G401 (cell line): ENCODE data around the gene BTBD6. TPM values are rescaled to one million over a fixed set of nuclear protein-coding genes. Genes with fewer than 3 reads are reported as not detected.

Experiments
- DNase-seq: peaks from one replicate; pipeline ENCODE4 v3.0.0-alpha.2; 2015; ENCODE audit warnings: low spot score
- in situ Hi-C: cut with HindIII; loops from 2 replicates; pipeline ENCODE4 v1.10.0; 2016; ENCODE audit warnings: low sequenced_read_pairs, mixed read lengths
- total RNA-seq: library from RNA; depleted of rRNA; stranded (reverse); fragments of >200 nt; shearing (Covaris generic); gene quantifications from 2 replicates; pipeline ENCODE4 v1.2.3, GENCODE V29; 2014; rRNA removed

The BTBD6 gene
- 40.4 and 42.6 TPM in 2 replicates for total RNA-seq

GRCh38 chr14:105248368-105249181 is at the start of gene BTBD6:
BTBD6 (plus strand) TSS chr14:105248533; CDS start chr14:105248712, 179 bp downstream.
- in situ Hi-C loops, result no loop called here
- peak; percentile 84 for DNase-seq

GRCh38 chr14:105198588-105198987 is 49.7 kb upstream of the BTBD6 start:
- in situ Hi-C loops, result no loop called here
- no peak for DNase-seq

- no peak for DNase-seq
- in situ Hi-C loops, result no loop called here
Measured at GRCh38 chr14:105199093-105199492, 49.2 kb upstream of the BTBD6 start.

- in situ Hi-C loops, result no loop called here
- DNase-seq, result no peak
Measured at GRCh38 chr14:105200074-105200473, 48.3 kb upstream of the BTBD6 start.

GRCh38 chr14:105200641-105201040 is 47.7 kb upstream of the BTBD6 start:
- in situ Hi-C loops, result no loop called here
- no peak for DNase-seq

- in situ Hi-C loops, result no loop called here
- DNase-seq, result no peak
Measured at GRCh38 chr14:105201156-105201924, 47.0 kb upstream of the BTBD6 start.

GRCh38 chr14:105201925-105202513 is 46.3 kb upstream of the BTBD6 start:
- in situ Hi-C loops, result no loop called here
- no peak for DNase-seq

- in situ Hi-C loops, result no loop called here
- DNase-seq, result peak; percentile 63
Measured at GRCh38 chr14:105203057-105203531, 45.2 kb upstream of the BTBD6 start.

- in situ Hi-C loops, result no loop called here
- no peak for DNase-seq
Measured at GRCh38 chr14:105203701-105204100, 44.6 kb upstream of the BTBD6 start.

GRCh38 chr14:105204206-105204930 is 44.0 kb upstream of the BTBD6 start:
- DNase-seq, result peak; percentile 59
- in situ Hi-C loops, result no loop called here

- no peak for DNase-seq
- in situ Hi-C loops, result no loop called here
Measured at GRCh38 chr14:105204931-105205672, 43.2 kb upstream of the BTBD6 start.

GRCh38 chr14:105205673-105206208 is 42.6 kb upstream of the BTBD6 start:
- in situ Hi-C loops, result no loop called here
- DNase-seq, result no peak

- in situ Hi-C loops, result no loop called here
Measured at GRCh38 chr14:105206873-105207272, 41.5 kb upstream of the BTBD6 start.

GRCh38 chr14:105207460-105207901 is 40.9 kb upstream of the BTBD6 start:
- in situ Hi-C loops, result no loop called here

More at GRCh38 chr14:105206873-105207272, 41.5 kb upstream of the BTBD6 start:
- no peak for DNase-seq

GRCh38 chr14:105207996-105208737 is 40.2 kb upstream of the BTBD6 start:
- in situ Hi-C loops, result no loop called here

More at GRCh38 chr14:105207460-105207901, 40.9 kb upstream of the BTBD6 start:
- DNase-seq, result peak; percentile 37

GRCh38 chr14:105208738-105209075 is 39.6 kb upstream of the BTBD6 start:
- no peak for DNase-seq
- in situ Hi-C loops, result no loop called here

More at GRCh38 chr14:105207996-105208737, 40.2 kb upstream of the BTBD6 start:
- no peak for DNase-seq

- no peak for DNase-seq
- in situ Hi-C loops, result no loop called here
Measured at GRCh38 chr14:105209091-105209490, 39.2 kb upstream of the BTBD6 start.

GRCh38 chr14:105209646-105210045 is 38.7 kb upstream of the BTBD6 start:
- DNase-seq, result no peak
- in situ Hi-C loops, result no loop called here
